ENCODE data around the gene AK5.
"Not testable (repeated sequence)": the region's sequence is repeated elsewhere in the genome, so short reads cannot be mapped to it uniquely, and the experiment has no call there.

AK5 gene

DNA sequence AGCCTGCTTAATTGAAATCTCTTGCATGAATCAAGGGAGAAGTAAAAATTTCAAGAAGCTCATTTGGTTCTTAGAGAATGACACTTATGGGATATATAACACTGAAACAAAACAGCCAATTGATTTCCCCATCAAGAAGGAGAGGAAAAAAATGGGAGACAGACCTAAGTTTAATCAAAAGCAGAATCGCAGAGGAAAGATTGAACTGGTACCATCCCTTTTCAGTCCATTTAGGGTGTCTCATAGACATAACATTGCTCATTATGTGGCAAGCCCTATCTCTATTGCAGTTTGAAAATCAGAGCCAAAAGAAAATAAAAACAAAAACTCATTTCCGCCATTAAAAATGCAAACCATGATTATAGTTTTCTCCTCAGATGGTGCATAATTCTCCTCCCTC is 119.6 kb downstream of the AK5 start:
- DNase-seq: no peak

DNA sequence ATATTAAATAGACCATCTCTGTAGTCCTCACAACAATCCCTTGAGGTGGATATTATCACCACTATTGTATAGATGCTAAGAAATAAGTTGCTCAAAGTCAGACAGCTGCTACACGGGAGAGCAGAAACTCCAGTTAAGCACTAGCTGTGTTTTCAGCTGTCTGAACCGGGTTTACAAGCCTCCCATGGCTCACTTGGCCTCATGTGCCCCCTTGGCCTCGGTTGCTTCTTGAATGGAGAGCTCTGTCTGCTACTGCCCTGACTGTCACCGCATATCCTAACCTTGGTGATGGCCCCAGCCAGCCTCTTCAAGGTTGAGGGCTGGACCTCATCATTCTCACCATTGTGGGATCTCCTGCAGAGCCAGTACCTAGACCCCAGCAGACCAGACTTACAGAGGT is 123.4 kb downstream of the AK5 start:
- no peak for DNase-seq

DNA sequence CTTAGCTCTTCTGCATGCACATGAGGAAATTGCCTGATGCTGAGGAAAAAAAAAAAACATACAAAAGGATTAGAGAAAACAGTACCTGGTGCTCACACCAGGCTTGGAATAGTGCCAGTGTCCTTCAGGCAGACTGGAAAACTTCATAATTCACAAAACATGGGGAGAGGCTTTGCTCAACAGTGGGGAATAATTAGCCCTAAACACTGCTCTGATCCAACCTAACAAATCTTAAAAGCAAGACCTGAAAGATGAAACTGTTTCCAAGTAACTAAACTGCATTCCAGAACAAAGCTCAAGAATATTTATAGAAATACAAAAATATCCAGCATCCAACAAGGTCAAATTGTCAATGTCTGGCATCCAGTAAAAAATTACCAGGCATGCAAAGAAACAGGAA is 124.8 kb downstream of the AK5 start:
- DNase-seq: no peak

DNA sequence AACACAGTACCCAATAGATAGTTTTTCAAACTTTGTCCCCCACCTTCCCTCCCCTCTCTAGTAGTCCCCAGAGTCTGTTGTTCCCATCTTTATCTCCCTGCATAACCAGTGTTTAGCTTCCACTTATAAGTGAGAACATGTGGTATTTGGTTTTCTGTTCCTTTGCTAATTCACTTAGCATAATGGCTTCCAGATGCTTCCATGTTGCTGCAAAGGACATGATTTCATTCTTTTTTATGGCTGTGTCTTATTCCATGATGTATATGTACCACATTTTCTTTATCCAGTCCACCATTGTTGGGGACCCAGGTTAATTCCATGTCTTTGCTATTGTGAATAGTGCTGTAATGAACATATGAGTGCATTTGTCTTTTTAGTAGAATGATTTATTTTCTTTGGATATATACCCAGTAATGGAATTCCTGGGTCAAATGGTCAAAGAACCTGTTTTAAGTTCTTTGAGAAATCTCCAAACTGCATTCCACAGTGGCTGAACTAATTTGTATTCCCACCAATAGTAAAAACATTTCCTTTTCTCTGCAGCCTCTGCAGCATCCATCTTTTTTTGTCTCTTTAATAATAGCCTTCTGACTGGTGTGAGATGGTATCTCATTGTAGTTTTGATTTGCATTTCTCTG is 126.0 kb downstream of the AK5 start:
- peak; percentile 49 for DNase-seq

DNA sequence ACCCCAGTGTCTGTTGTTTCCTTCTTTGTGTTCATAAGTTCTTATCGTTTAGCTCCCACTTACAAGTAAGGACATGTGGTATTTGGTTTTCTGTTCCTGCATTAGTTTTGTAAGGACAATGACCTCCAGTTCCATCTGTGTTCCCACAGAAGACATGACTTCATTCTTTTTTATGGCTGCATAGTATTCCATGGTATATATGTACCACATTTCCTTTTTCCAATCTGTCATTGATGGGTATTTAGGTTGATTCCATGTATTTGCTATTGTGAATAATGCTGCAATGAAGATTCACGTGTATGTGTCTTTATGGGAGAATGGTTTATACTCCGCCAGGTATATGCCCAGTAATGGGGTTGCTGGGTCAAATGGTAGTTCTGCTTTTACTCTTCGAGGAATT is 127.1 kb downstream of the AK5 start:
- DNase-seq: not testable (repeated sequence)

DNA sequence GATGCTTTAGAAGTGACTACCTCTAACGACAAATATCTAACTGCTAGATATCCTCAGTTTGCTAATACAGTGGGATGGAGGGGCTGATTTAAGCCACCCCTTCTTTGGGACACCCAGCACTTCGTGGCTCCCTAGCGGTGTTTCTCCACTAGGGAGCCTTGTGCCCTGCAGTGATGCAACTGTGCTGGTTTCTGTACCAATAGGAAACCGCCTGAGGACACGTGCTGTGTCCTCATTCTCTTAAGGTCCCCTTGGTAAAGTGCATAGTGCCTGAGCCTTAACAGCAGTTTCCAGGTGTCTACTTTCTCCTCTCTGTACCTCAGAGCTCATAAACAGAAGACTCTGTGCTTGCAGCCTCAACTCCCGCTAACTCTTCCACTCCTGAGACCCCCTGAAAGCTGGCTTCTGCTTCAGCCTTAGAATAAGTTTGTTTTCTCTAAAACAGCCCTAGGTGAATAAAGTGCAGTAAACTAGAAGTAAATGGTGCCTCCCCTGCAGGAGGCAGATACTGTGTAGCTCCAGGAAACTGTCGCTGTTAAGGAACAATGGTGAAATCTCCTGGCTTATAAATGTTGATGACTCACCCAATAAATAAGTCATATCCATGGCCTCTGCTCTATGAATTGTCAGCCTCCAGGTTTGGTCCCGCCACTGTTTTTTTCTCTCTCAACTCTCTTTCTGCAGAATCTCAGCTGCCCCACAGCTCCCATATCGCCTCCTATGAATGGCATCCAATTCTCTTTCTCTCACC is 130.4 kb downstream of the AK5 start:
- no peak for DNase-seq

DNA sequence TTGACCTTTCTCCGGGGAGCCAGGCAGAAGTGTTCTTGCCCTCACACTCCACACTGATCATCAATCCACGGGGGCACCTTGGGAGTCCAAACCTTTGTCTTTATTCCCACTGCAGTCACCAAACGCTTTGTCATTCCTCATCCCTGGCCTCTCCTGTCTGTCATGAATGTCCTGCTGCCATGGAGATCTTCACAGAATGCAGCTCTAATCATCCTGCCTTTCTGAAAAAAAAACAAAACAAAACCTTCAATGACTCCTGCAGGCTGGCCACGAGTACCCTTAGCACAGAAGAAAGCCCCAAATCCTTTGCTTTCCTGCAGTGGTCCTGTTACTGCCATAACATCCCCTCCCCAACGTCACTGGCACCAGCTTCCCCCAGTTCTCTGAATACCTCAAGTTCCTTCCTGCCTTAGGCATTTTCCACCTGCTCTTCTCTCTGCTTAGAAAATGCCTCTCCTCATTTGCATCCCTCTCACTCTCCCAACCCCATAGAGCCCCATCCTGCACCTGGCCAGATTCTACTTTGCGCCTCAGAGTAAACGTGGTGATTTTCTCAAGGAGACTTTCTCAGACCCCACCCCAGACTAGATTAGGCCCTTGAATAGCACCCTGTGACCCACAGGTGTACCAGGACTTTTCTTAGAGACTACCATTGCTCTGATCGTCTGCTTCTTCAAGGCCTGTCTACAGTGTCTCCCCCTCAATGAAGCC is 131.2 kb downstream of the AK5 start:
- no peak for DNase-seq

DNA sequence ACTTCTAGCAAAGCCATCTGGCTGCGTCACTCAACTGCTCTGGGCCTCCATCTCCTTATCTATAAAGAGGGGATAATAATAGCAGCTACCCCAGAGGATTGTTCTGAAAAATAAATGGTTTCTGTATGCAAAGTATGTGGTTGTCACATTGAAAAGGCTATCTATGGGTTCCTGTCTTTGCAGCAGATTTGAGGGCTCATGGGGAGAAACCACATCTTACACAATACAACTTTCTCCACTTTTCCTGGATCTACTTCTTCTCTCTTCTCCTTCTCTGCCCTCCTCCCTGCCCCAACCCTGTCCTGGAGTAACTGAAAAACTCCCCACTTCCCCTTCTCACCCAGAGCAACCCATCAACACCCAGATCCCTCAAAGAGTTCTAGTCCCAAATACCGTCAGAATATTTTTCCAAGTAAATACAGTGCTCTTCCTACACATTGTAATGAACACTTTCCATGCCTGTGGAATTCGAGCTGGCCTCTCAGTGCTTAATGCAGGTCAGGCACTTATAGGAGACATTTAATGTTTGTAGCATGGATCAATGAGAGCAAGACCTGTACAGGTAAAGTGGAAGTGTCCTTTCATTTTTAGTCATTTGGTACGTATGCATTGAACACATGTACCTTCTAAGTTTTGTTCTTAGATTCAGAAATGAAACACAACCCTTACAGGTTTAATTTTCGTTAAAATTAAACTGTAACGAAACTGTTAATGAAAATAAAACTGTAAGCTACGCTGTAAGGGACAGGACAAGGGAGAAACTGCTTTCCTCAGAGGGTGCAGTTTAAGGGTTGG is 131.9 kb downstream of the AK5 start:
- DNase-seq: no peak

DNA sequence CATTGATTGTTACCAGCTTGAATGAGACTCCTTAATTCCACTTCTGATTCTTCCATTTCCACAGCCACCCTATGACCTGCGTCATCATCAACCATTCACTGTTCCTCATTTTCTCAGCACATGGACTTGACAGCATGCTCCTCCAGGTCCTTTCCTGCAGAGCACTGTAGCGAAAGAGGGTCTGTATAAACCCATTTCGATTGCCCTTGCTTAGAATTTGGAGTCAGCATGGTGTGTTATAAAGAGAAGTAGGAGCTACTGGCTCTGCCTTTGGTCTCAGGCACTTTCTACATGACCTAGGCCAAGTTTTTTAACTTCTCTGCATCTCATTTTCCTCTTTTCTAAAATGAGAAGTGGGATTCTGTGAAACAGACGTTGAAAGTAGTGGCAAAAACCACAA is 133.8 kb downstream of the AK5 start:
- no peak for DNase-seq

DNA sequence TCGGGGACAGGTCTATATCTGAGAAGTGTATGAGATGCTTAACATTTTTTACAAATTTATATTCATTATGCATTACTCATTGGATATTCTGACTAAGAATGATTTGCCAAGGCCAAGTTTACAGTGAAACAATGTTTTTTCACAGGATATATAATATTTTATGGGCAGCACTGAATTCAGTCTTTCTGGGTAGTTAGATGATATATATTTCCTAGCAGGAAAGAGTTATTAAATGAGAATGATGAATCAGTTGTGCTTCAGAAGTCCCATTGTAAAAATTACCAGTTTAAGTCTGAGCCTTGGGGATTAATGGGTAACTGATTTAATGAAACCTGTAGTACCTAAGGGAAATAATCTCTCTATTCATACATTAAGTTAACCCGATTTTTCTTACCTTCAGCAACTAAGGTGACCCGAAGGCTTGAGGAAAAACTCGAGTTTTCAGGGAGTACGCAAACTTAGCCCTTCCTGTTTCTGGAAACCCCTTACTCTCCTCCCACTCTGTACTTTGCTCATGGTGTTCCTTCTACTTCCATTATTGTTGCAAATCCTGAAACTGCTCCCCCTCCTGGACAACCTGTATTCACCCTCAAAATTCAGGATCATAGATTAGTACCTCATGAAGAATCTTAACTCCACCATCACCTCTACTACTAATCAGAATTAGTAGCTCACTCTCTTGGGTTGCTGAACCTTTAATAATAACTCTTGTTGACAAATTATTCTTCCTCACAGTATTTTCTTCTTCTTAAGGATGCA is 135.1 kb downstream of the AK5 start:
- peak; percentile 40 for DNase-seq

DNA sequence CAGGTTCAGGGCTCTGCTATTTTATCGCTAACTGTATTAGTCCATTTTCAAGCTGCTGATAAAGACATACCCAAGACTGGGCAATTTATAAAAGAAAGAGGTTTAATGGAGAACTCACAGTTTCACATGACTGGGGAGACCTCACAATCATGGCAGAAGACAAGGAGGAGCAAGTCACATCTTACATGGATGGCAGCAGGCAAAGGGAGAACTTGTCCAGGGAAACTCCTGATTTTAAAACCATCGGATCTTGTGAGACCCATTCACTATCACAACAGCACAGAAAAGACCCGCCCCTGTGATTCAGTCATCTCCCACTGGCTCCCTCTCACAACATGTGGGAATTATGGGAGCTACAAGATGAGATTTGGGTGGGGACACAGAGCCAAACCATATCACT is 136.2 kb downstream of the AK5 start:
- DNase-seq: not testable (repeated sequence)

DNA sequence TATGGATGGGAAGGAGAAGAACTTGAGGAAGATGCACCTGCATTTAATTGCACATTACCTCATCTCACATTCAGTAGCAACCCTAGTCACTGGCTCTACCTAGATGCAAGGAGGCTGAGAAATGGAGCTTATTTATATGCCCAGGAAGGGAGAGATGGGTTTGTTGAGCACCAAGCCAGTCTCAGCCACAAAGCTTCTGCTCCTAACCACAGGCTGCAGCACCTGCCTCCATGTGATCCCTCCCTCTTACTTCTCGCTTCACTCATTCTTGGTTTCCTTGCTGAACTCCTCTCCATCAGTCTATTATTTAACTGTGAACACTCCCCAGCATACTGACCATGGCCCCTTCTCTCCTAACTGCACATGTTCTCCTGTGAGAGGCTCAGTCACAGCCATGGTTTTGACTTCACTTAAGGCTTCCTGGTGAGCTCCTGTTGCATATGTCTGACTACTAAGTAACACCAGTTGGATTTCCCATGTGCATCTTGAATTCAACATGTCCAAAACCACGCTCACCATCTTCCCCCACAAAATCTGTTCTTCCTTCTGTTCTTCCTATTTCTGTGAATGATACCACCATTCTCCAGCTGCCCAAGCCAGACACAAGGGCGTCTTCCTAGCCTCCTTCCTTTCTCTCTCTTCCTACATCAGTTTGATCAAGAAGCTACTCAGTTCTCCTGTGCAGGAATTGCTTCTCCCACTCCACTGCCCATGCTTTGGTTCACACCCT is 139.8 kb downstream of the AK5 start:
- DNase-seq: no peak

DNA sequence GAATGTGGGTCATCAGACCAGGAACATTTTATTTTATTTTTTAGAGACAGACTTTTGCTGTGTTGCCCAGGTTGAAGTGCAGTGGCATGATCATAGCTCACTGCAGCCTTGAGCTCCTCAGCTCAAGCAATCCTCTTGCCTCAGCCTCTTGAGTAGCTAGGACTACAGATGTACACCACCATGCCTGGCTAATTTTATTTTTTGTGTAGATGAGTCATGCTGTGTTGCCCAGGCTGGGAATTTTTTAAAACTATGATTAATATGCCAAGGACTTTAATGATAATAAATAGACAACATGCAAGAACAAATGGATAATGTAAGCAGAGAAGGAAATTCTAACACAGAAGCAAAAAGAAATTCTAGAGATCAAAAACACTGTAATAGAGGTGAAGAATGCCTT is 142.4 kb downstream of the AK5 start:
- DNase-seq: peak; percentile 76

DNA sequence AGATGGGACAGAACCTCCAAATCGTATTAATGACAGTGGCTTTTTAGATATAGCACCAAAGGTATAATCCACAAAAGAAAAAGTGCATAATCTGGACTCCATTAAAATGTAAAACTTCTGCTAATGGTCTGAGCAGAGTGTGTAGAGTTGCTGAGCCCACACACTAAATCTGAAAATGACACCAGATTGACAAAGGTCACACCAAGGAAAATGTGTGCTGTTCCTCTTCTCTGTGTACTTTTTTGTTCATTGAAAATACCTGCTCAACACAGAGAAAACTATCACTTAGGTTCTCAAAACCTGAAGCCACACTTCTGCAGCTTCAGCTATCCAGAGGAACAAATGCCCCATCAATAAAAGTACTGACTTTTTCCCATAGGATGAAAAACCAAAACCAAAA is 146.2 kb downstream of the AK5 start:
- no peak for DNase-seq

DNA sequence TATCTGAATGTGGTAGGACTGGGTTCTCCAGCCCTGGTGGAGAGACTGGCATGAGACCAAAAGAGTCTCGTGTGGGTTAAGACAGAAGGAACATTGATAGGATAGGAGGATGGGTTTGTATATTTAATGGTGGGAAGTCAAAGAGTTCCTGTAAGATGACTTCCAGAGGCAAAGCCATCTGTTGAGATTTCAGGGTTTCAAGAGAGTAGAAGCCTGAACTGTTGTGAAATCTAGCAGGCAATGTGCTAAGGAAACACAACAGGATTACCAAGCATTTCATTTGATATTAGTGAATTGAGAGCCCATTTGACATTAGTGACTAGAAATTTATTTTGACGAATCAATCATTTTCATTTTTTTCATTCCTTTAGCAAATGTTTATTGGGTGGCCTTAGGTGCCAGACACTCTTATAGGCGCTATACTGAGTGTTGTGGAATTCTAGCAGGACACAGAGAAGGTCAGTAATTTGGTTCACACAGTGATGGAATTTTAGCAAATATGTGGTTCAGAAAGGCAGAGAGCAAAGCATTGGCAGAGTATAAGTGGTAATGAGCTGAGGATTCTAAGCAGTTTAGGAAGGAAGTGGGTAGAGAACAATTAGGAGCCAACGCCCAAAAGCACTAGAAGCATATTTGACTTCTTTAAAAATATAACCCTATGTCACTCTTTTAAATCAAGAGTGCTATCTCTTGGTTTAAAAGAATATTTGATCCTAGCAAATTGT is 149.3 kb downstream of the AK5 start:
- DNase-seq: peak; percentile 63

DNA sequence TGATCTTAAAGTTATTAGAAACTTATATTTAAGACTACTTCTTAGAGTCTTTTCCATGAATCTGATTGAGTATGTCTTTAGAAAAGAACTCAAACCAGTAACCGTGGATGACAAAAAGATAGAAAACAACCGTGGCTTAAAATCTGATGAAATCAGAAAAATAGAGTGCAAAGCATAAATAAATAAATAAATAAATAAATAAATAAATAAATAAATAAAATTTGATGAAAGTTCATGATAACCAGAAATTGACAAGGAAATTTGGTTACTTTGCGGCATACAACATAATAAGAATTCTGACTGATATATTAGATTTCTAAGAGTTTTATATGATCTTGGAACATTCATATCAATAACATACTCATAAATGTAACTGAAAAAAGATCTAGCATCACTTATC is 152.1 kb downstream of the AK5 start:
- no peak for DNase-seq

DNA sequence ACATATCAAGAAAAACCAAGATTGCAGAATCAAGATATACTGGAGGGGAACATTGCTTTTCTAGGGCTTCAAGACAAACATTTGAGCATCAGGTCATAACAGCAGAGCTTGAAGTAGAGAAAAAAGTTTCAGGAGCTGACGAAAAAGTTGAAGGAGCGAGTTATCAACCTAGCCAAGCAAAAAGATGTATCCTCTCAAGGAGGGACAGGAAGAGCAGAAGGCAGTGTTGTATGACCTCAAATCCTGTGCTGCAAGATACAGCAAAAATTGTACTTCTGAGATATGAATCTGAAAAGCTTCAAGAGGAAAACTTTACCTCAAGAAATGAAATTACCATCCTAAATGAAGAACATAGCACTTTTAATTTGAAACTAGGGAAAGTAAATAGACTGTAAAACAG is 153.1 kb downstream of the AK5 start:
- no peak for DNase-seq

DNA sequence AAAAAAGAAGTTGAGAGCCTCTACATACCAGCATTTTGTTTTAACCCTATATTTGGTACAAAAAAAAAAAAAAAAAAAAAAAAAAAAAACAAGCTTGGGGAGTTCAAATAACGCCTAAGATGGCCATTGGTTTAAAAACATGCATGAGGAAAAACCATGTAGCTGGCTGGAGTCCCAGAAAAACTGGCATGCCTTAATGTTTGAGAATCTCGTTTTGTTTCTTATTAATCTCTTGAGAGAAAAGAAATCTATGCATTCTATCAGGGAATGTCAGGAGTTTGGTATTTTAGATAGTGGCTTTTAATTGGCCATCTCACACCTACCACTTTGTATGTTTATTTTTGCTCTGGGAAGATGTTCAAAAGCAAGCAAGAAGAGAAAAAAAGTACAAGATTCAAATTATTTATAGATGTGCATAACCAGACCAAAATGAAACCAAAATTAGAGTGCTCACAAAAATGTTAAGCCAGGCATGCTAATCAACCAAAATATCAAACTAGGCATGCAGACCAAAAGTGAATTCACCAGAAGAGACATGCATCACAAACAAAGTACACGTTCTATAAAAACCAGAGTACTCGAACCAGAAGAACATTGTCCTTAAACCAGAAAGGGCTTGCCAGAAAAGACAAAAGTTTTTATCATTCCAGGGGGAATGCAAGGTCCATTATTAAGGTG is 156.6 kb downstream of the AK5 start:
- DNase-seq: peak; percentile 92

DNA sequence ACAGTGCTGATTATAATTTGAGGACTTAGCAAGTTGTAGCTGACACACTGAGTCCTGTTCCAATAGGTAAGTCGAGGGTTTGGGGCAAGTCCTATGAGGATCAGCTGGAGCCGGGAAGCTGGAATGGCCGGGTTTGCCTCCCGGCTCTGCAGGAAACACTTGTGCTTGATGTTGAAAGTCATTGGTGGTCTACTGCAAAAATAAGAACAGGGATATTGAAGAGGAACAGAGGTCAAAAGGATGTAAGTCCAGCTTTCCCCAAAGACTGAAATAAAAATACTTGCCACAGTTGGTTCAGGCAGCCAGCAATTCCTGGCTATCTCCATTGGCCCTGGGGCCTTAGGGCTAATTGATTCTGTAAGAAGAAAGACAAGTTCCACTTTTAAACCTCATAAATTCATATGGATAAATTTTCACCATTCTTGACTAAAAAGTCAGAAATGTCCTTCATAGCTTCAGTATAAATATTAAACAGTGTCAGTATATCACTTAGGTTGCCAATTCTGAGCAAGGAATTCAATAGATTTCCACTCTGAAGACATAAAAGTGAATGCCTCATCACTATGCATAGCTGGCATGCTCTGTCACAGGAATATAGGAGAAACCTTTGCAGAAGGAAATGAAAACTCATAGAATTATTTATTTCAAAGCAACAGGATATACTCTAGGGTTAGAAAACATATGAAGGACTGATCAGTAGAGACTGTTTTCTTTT is 165.2 kb downstream of the AK5 start:
- DNase-seq: peak; percentile 54

DNA sequence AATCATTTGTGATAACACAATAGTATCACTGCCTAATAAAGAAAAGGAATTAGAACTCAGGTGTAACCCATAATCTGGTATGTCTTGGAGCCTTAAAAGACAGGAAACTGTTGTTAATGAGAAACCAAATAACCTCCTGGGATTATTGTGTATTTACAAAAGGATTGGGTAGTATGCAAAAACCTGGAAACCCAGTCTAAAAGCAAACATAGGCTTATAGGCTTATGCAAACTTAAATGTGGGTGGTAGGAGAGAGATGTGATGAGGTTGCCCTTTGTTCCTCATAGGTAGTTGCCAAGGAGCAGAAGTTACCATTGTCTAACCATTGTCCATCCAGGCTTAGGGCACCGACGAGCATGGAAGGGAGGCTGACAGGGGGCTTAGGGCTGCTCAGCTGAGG is 165.8 kb downstream of the AK5 start:
- DNase-seq: no peak
